ENCODE results near the gene FBXL14. TPM values are rescaled to one million over a fixed set of nuclear protein-coding genes. Genes with fewer than 3 reads are reported as not detected.

Gene FBXL14
- total RNA-seq, 1 donor from 2014 or later = 15.4 TPM

DNA sequence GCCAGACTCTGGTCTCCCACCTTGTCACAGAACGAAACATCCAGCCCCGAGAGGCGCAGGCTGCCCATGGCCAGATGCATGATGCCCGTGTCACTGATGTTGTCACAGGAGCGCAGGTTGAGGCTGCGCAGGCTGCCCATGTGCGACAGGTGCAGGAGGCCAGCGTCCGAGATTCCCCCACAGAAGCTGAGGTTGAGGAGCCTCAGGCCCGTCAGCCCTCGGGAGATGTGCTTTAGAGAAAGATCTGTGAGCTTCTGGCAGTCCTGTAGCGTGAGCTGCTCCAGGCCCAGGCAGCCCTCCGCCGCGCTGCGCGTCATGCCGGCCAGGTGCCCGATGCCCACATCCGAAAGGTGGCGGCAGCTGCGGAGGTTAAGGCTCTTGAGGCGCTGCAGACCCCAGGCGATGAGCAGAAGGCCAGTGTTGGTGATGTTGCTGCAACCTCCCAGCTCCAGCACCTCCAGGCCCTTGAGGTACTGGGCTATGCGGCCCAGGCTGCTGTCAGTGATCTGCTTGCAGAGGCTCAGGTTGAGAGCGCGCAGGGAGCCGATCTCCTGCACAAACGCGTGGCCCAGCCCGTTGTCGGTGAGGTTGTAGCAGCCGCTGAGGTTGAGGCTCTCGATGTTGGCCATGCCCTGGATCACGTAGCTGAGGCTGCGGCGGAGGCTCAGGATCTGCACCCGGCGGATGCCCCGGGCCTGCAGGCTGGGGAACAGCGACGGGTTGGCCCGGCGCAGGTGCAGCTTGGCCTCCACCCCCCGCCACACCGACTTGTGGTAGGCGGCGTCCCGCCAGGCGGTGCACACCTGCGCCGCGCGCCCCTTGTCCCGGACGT lies 991 bp downstream of the FBXL14 start:
- no peak for DNase-seq (ENCODE audit: low read depth, low spot score)

DNA sequence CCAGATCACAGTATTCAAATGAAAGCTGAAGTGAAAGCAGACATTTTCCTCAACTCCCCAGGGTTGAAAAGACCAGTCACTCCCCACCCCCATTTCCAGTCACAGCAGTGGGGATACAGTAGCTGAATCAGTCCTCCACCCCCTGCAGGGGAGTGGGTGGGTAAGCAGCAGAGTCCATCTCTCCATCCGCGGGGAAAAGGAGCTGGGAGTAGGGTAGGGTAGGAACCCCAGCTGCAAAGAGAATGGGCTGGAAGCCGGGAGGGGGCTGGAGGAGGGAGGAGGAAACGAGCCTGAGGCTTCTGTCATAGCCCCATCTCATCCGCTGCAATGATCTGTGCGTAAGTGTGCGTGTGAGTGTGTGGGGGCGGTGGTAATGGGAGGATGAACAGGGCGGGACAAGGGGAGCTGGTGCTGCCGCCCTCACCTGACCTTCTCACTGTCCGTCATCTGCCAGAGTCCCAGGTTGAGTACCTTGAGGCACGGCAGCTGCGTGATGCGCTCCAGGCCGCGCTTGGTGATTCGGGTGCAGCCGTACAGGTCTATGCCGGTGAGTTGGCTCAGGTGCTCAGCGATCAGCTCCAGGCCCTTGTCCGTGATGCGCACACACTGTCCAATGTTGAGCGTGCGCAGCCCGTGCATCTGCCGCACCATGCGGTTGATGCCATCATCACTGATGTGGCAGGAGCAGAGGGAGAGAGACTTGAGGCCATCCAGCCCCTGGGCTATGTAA lies 1.8 kb downstream of the FBXL14 start:
- DNase-seq (ENCODE audit: low read depth, low spot score) = no peak

GRCh38 chr12:1591543-1591942 lies 2.8 kb downstream of the FBXL14 start:
- DNase-seq (ENCODE audit: low read depth, low spot score) = no peak

GRCh38 chr12:1591034-1591433 lies 3.3 kb downstream of the FBXL14 start:
- no peak for DNase-seq (ENCODE audit: low read depth, low spot score)

DNA sequence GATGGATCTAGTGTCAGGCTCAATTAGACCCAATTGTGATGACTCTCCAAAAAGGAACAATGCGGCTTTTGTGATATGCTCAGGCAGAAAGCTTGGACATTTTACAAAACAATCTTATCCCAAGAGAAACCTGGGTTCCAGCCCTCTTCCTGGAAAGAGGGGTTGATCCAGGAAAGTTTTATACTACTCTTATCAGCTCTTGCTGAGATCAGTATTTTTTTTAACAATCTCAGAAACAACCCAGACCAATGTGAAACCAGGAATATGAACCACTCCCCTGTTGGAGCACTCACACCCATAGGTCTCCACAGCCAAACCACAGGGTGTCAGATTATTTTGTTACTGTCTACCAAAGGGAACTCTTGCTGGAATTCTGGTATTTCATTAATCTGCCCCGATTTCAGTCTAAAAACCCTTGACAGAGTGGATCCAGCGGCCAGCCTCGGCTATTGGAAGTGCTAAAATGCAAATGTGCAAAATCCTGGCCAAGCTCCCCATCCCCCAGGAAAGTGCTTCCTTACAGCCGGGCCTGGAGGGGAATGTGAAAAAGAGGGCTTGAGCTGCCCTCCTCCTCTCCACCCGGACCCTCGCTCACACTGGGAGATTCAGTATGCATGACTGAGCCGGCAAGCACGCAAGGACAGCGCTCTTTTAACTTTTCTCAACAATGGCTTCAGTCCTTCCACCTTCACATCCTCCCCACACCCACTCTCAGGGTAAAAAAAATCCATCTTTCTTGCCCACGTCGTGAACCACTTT lies 4.0 kb downstream of the FBXL14 start:
- DNase-seq (ENCODE audit: low read depth, low spot score) = no peak

DNA sequence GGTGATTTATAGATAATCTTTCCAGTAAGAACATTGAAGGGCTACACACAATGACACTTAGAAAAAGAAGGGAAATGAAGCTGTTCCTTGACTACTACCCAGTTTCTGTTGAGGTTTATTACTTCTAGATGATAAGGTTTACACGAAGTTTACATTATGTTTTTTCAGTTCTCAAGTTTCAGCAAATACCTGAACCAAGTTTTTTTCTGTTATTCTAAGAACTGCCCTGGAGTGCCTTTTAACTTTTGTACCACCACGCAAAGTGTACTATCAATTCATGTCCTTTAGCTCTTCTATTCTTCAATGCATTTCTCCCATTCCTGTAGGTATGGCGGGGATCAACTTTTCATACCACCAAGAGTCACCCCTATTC lies 5.8 kb downstream of the FBXL14 start:
- no peak for DNase-seq (ENCODE audit: low read depth, low spot score)

DNA sequence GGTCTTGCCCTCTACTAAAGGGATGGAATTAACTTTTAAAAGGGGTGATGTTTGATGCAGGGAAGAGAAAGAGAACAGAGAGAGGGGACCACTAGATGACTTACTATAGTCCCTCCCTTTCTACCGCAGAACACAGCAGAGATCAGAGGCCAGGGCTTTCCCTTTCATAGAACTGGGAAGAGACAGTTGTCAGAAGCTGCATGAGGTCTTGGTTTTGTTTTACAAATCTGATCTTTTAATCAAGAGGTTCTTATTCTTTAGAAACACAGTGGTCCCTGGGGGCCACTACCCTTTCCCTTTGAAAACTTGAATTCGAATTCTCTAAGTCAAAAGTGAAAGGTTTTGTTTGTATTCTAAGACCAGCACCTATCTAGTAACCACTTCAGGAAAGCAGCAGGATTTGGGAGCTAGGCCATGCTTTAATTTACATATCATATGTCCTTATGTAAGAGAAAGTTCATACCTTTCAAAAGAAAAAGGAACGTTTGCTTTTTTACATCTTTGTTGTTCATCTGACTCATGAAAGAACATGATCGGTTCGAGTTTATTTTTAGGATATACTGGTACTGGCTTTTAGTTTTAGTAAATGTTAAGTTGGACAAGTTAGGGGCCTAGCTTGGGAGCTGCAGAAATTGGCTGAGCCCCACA lies 6.3 kb downstream of the FBXL14 start:
- no peak for DNase-seq (ENCODE audit: low read depth, low spot score)

- DNase-seq (ENCODE audit: low read depth, low spot score) = no peak
These were observed 10.1 kb downstream of the FBXL14 start for GRCh38 chr12:1584326-1584725.

GRCh38 chr12:1583421-1584078 lies 10.8 kb downstream of the FBXL14 start:
- peak; percentile 68 for DNase-seq (ENCODE audit: low read depth, low spot score)

DNA sequence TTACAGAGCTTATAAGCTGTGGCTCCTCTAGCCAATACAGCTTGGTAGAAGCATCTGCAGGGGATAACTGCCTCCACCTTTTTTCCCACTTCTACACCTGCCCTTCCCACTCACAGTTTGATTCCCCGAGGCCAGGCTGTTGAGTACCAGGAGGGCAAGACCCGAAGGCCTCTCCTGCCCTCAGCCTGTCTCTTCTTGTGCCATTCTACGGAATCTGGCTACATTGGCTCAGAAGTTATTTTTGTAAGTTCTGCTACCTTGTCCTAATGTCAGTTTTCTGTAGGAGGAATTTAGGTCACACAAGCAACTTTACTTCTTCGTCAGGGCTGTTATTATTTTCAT lies 11.7 kb downstream of the FBXL14 start:
- no peak for DNase-seq (ENCODE audit: low read depth, low spot score)

GRCh38 chr12:1581973-1582708 lies 12.2 kb downstream of the FBXL14 start:
- DNase-seq (ENCODE audit: low read depth, low spot score) = no peak

DNA sequence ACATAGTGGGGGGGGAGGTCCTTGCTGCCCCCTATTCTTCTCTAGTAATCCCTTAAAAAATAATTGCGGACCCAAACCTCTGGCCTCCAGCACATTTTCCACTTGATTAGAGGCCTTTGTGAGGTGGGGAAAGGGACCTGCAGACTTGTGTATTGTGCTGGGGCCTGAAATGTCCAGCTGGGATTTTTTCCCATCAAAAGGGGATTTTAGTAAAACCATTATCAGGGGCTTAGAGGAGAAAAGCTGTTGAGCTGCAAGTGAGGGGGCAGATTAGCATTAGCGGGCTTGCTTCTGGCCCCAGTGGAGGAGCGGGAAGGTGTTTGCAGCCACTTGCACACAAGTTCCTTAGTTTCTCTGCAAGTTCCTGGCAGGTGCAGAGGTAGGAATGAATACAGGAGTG lies 13.9 kb downstream of the FBXL14 start:
- no peak for DNase-seq (ENCODE audit: low read depth, low spot score)

DNA sequence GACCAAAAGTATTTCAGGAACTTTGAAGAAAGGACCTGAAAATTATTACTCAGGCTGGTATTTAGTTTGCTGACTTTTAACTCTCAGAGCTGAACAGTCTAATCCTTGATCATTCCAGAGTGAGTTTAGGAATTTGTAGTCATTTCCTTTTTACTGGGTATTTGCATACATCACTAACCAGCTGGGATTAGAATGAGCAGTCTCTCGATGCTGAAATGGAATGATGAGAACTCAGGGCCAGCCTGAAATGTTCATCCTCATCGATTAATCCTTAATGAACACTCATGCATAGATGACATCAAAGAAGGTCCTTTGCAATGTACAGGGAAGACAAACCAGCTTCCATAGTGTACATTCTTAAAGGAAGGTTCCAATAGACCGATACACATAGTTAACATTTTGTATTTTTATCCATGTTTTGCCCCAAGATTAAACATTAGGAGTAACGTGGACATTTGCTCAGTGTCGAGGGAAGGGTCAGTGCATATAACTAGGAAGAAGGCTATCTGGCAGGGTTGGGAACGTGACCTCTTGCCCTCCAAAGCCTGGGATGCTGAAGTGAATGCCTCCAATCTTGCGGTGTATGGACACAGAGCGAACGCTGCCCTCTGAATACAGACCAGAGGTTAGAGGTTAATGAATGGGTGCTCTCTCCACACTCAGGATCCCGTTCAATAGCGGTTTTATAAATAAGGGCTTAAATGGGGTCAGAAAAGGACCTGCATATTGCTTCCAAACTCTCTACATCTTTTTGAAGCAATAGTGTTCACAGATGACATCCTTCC lies 14.5 kb downstream of the FBXL14 start:
- DNase-seq (ENCODE audit: low read depth, low spot score) = no peak

GRCh38 chr12:1576410-1577241 lies 17.8 kb downstream of the FBXL14 start:
- no peak for DNase-seq (ENCODE audit: low read depth, low spot score)

DNA sequence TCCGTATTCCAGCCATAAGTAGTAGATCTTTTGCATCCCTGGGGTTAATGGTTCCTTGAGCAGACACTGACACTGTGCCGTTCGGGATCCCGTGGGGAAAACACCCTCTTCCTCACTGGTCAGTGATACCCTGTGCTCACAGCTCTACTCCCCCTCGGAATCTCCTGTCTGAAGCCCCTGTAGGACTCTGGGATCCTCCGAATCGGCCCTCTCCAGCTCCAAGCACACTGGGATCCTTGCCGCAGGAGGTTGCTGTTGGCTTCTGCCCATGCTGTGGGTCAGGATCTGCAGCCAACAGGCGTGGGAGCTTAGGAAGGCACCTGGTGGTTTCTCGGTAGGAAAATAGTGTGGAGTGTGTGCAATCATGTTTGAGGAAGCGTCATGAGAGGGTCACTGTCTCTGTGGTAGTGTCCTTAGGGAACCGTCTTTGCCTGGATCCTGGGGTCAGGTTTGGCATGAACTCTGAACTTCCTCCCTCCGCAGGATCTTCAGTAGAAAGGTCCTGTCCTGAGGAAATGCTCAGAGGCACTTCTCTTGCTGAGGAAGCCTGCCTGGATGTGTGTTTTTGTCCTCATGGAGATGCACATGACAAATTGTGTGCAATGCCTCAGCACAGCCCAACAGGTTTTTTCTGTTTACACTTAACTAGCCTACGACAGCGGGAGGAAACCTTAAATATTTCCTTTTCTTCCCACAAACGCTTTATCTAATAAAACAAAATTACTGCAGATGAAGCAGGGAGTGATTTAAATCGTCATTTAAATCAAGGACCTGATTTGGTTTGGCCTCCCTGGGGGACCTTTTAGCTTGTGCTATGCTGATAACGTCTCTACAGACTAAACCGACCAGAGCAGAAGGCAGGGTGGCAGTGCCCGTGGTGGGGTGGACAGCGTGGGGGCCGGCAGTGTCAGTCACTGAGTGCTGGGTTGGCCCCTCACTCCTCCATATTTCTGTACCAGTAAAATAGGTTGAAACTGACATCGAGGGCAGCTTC lies 18.7 kb downstream of the FBXL14 start:
- no peak for DNase-seq (ENCODE audit: low read depth, low spot score)

DNA sequence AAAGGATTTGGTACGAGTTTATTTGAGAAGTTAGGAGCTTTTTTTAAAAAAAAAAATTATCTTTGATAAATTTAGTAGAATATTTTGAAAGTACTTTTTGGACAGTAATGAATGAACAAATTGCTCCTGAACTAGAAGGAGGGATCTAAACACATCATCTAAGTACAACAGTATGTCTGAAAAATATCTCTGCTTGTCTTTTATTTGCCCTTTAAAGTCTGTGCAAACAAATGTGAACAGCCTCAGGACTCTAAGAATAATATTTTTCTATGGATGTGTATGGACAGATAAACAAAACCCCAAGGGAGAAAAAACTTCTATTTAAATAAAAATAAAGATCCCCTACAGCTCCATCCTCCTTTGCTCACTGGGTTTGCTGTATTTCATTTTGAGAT lies 19.5 kb downstream of the FBXL14 start:
- DNase-seq (ENCODE audit: low read depth, low spot score) = no peak

DNA sequence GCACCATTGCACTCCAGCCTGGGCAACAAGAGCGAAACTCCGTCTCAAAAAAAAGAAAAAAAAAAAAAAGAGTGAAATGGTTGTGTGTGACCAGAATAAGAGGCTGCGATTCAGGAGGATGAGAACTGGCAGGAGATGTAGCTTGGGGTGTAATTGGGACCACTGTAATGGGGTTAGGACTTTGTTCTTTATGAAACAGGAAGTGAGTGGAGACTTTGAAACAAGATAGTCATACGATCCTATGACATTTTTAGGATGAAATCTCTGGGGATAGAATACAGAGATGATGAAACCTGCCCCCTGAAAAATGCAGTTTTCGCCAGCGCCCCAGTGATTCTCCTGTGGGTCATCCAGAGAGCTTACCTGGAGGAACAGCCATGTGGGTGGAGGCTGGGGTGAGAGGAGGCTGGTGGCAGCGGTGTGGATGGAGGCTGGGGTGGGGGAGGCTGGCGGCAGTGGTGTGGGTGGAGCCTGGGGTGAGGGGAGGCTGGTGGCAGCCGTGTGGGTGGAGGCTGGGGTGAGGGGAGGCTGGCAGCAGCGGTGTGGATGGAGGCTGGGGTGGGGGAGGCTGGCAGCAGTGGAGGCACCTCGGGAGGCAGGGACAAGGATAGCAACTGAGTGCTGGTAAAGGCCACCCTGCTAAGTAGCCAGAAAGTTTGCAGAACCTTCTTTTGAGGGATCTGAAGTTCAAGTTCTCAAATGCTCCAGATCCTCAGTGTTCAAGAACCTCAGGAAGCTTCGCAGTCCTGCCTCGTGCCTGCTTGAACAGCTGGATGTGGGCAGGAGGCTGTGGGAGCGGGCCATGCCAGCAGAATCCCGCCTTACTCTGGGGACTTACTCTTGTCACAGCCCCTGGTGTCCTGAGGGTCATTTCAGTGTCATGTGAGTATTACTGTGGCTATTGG lies 20.2 kb downstream of the FBXL14 start:
- no peak for DNase-seq (ENCODE audit: low read depth, low spot score)

Measured in pulmonary artery endothelial cell (primary cell).